IMR-90 (cell line): ENCODE measurements around the gene SLIT3. TPM values are rescaled to one million over a fixed set of nuclear protein-coding genes. Genes with fewer than 3 reads are reported as not detected.

Experiments
- ATAC-seq: fragments of 200-7000 bp; cut with Tn5 transposase; 2 replicates; pipeline ENCODE4 v1.9.1; 2020; ENCODE audit warnings: low read depth, mild to moderate bottlenecking, moderate library complexity
- BruUV-seq: library from RNA; stranded (reverse); fragments of 400-500 nt; replicated peaks from 2 replicates; lab custom pipeline; 2021; lab: Mats Ljungman, UMichigan
- CTCF ChIA-PET: fragments of 300-600 bp; formaldehyde crosslinking; extraction: SDS; loops from one replicate; lab custom pipeline; 2021; ENCODE audit warnings: antibody characterized with exemption; lab: Yijun Ruan, JAX
- POLR2A ChIA-PET: fragments of 300-600 bp; sonication (Branson Sonifier 250); formaldehyde crosslinking; loops from one replicate; lab custom pipeline; 2022; ENCODE audit warnings: antibody characterized with exemption; ENCODE audit not compliant: unreplicated experiment; lab: Charles Lee
- DNase-seq: peaks from one replicate; pipeline ENCODE4 v3.0.0; 2013
- H2AFZ ChIP-seq: replicated peaks from 2 replicates; pipeline ENCODE3; 2013; ENCODE audit warnings: low read length, mild to moderate bottlenecking; ENCODE audit not compliant: poor library complexity
- H2AK5ac ChIP-seq: 2 replicates; pipeline ENCODE4 v1.6.1; 2013; ENCODE audit warnings: low read depth, low read length, inconsistent platforms
- H2AK9ac ChIP-seq: replicated peaks from 2 replicates; pipeline ENCODE3; 2013; ENCODE audit warnings: mild to moderate bottlenecking, low read depth, low read length, moderate library complexity; ENCODE audit not compliant: poor library complexity
- H2BK120ac ChIP-seq: 2 replicates; pipeline ENCODE4 v1.6.1; 2013; ENCODE audit warnings: low read depth, low read length, inconsistent platforms
- H2BK15ac ChIP-seq: 3 replicates; pipeline ENCODE4 v1.6.1; 2013; ENCODE audit warnings: low read depth, low read length, inconsistent platforms
- H2BK20ac ChIP-seq: 2 replicates; pipeline ENCODE4 v1.6.1; 2013; ENCODE audit warnings: low read depth, mild to moderate bottlenecking, inconsistent platforms, low read length, moderate library complexity
- H2BK5ac ChIP-seq: 2 replicates; pipeline ENCODE4 v1.6.1; 2013; ENCODE audit warnings: mild to moderate bottlenecking, low read depth, low read length, inconsistent platforms; ENCODE audit not compliant: poor library complexity, severe bottlenecking
- H3K14ac ChIP-seq: replicated peaks from 2 replicates; pipeline ENCODE4 v1.6.1; 2013; ENCODE audit warnings: low read depth, low read length, inconsistent platforms
- H3K18ac ChIP-seq: 2 replicates; pipeline ENCODE4 v1.6.1; 2013; ENCODE audit warnings: low read depth, low read length, control low read depth
- H3K23ac ChIP-seq: 2 replicates; pipeline ENCODE4 v1.6.1; 2013; ENCODE audit warnings: low read depth, low read length, inconsistent platforms
- H3K27ac ChIP-seq: 2 replicates; pipeline ENCODE4 v1.5.1; 2013; ENCODE audit warnings: mild to moderate bottlenecking, control low read depth, low read length; ENCODE audit not compliant: insufficient read depth
- H3K27me3 ChIP-seq: 2 replicates; pipeline ENCODE4 v1.6.1; 2013; ENCODE audit warnings: low read length; ENCODE audit not compliant: control insufficient read depth, insufficient read depth
- H3K36me3 ChIP-seq: 2 replicates; pipeline ENCODE4 v1.6.1; 2013; ENCODE audit warnings: low read length, mixed read lengths; ENCODE audit not compliant: control insufficient read depth, insufficient read depth
- H3K4ac ChIP-seq: 2 replicates; pipeline ENCODE4 v1.6.1; 2013; ENCODE audit warnings: low read depth, low read length, inconsistent platforms
- H3K4me1 ChIP-seq: 2 replicates; pipeline ENCODE4 v1.6.1; 2013; ENCODE audit warnings: low read length, mixed read lengths; ENCODE audit not compliant: control insufficient read depth, insufficient read depth
- H3K4me2 ChIP-seq: 2 replicates; pipeline ENCODE4 v1.6.1; 2013; ENCODE audit warnings: low read depth, mild to moderate bottlenecking, control low read depth, low read length, moderate library complexity
- H3K4me3 ChIP-seq: 2 replicates; pipeline ENCODE4 v1.5.1; 2013; ENCODE audit warnings: low read depth, mild to moderate bottlenecking, control low read depth, low read length, moderate library complexity; ENCODE audit not compliant: insufficient read depth
- H3K56ac ChIP-seq: 2 replicates; pipeline ENCODE4 v1.6.1; 2013; ENCODE audit warnings: low read length, inconsistent platforms; ENCODE audit not compliant: insufficient read depth; ENCODE audit errors: extremely low read depth
- H3K79me1 ChIP-seq, 2 experiments: 2 replicates each; pipeline ENCODE4 v1.6.1; 2013; ENCODE audit warnings: low read length in 2 of 2, inconsistent platforms in 1 of 2, low read depth in 1 of 2
- H3K9ac ChIP-seq: 2 replicates; pipeline ENCODE4 v1.6.1; 2013; ENCODE audit warnings: low read depth, low read length, control low read depth
- H3K9me1 ChIP-seq: 2 replicates; pipeline ENCODE4 v1.6.1; 2013; ENCODE audit warnings: low read length, inconsistent platforms; ENCODE audit not compliant: insufficient read depth
- H3K9me3 ChIP-seq: 2 replicates; pipeline ENCODE4 v1.6.1; 2013; ENCODE audit warnings: low read length; ENCODE audit not compliant: control insufficient read depth, insufficient read depth
- H4K20me1 ChIP-seq: 2 replicates; pipeline ENCODE4 v1.6.1; 2013; ENCODE audit warnings: low read length, inconsistent platforms; ENCODE audit not compliant: insufficient read depth
- H4K5ac ChIP-seq: 2 replicates; pipeline ENCODE4 v1.6.1; 2013; ENCODE audit warnings: mild to moderate bottlenecking, low read depth, low read length, control low read depth
- H4K8ac ChIP-seq, 2 experiments: 2 replicates each; pipeline ENCODE4 v1.6.1; 2013; ENCODE audit warnings: low read depth in 2 of 2, low read length in 2 of 2, control low read depth in 1 of 2, inconsistent platforms in 1 of 2
- H4K91ac ChIP-seq: 2 replicates; pipeline ENCODE4 v1.6.1; 2013; ENCODE audit warnings: low read depth, low read length, inconsistent platforms; ENCODE audit not compliant: insufficient read depth
- BHLHE40 ChIP-seq: fragments of 150-350 bp; IDR thresholded peaks from 2 replicates; pipeline ENCODE4 v1.6.1; 2016; ENCODE audit warnings: mild to moderate bottlenecking, low read depth, low read length
- CEBPB ChIP-seq: IDR thresholded peaks from 2 replicates; pipeline ENCODE4 v1.6.1; 2012; ENCODE audit warnings: low read depth, low read length, improper control_type of control experiment
- CHD1 ChIP-seq: IDR thresholded peaks from 2 replicates; pipeline ENCODE4 v1.6.1; 2012; ENCODE audit warnings: low read depth, low read length, improper control_type of control experiment
- FOS ChIP-seq: fragments of 150-350 bp; IDR thresholded peaks from 2 replicates; pipeline ENCODE4 v1.6.1; 2016; ENCODE audit warnings: low read depth, low read length
- MAFK ChIP-seq: IDR thresholded peaks from 2 replicates; pipeline ENCODE4 v1.6.1; 2012; ENCODE audit warnings: low read depth, low read length, improper control_type of control experiment
- MAZ ChIP-seq: IDR thresholded peaks from 2 replicates; pipeline ENCODE4 v1.6.1; 2012; ENCODE audit warnings: low read depth, mild to moderate bottlenecking, low read length, improper control_type of control experiment, moderate library complexity, borderline replicate concordance
- MXI1 ChIP-seq: IDR thresholded peaks from 2 replicates; pipeline ENCODE4 v1.6.1; 2012; ENCODE audit warnings: low read depth, mild to moderate bottlenecking, low read length, moderate library complexity, borderline replicate concordance
- NFE2L2 ChIP-seq: fragments of 150-350 bp; IDR thresholded peaks from 2 replicates; pipeline ENCODE4 v1.6.1; 2016; ENCODE audit warnings: low read depth, mild to moderate bottlenecking, low read length
- POLR2A ChIP-seq: IDR thresholded peaks from 2 replicates; pipeline ENCODE4 v1.6.1; 2012; ENCODE audit warnings: mild to moderate bottlenecking, low read depth, low read length
- RAD21 ChIP-seq: IDR thresholded peaks from 2 replicates; pipeline ENCODE4 v1.6.1; 2012; ENCODE audit warnings: low read length, improper control_type of control experiment
- RCOR1 ChIP-seq: IDR thresholded peaks from 2 replicates; pipeline ENCODE4 v1.6.1; 2012; ENCODE audit warnings: mild to moderate bottlenecking, low read length, improper control_type of control experiment; ENCODE audit not compliant: insufficient replicate concordance
- SMC3 ChIP-seq: fragments of 150-350 bp; IDR thresholded peaks from 2 replicates; pipeline ENCODE4 v1.6.1; 2016; ENCODE audit warnings: low read depth, mild to moderate bottlenecking, antibody characterized with exemption, low read length, moderate library complexity
- WGBS, 2 experiments: methylation state at CpG; one replicate each; pipeline versions ENCODE4 v1.1.5 to v1.1.7; 2013; ENCODE audit warnings: missing lambda C conversion rate in 2 of 2; ENCODE audit not compliant: insufficient read length in 1 of 2; ENCODE audit errors: extremely low coverage in 2 of 2; 5-methylcytosine and 5-hydroxymethylcytosine counted together
- dilution Hi-C: fragments of 300-500 bp; cut with HindIII; formaldehyde crosslinking; loops from one replicate; pipeline ENCODE4 v1.14.3; 2018; ENCODE audit warnings: low sequenced_read_pairs; ENCODE audit not compliant: unreplicated experiment
- in situ Hi-C: fragments of 300-500 bp; cut with MboI; formaldehyde crosslinking; loops from 3 replicates; pipeline ENCODE4 v1.14.3; 2019; ENCODE audit warnings: low sequenced_read_pairs, inconsistent platforms, mixed read lengths
- intact Hi-C: fragments of 100-400 bp; cut with micrococcal nuclease; formaldehyde crosslinking; loops from 2 replicates; pipeline ENCODE4 v1.10.0; 2022
- polyA plus RNA-seq, 3 experiments: library from polyadenylated mRNA; depleted of rRNA; stranded (reverse); fragments of >200 nt; gene quantifications; 2 replicates each; pipeline ENCODE4 v1.2.3, GENCODE V29; 2012; ENCODE audit warnings: low replicate concordance in 1 of 3
- total RNA-seq: library from RNA; depleted of rRNA; stranded (reverse); fragments of >200 nt; gene quantifications from 2 replicates; pipeline ENCODE4 v1.2.3, GENCODE V29; 2012
- TF ChIP-seq, protein P1 (sequence below): fragments of 150-350 bp; IDR thresholded peaks from 2 replicates; pipeline ENCODE4 v1.6.1; 2017; ENCODE audit warnings: mild to moderate bottlenecking, antibody characterized with exemption, low read length, low read depth
- TF ChIP-seq, protein P2 (sequence below): fragments of 150-350 bp; IDR thresholded peaks from 2 replicates; pipeline ENCODE4 v1.6.1; 2016; ENCODE audit warnings: low read depth, mild to moderate bottlenecking, low read length, moderate library complexity, borderline replicate concordance

Gene SLIT3
- total and polyA plus RNA-seq, 2 of the 4 experiments (the other 2 are of a cell fraction) = 0.18 to 0.50 TPM

DNA sequence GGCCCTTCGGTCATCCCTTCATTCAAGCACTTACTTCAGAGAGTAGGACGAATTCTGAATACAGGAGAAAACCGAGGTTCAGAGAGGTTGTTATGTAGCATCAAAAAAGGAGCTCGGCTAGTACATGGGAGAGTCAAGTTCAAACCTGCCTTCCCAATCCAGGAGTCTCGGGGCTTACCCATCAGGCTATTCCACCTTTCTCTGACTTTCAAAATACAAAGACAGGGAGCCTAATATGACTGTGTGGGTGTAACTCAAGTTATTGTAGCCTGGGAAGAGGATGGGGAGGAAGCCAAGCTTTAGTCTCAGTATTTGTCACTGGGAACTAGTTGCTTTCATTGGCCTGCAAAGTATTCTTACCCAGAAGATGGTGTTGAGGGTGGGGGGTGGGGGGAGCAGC, 447.0 kb downstream of the SLIT3 start:
- ATAC-seq (no peak), DNase-seq (no peak)
- Histone ChIP-seq H4K8ac (no peak overlapping the region), H3K4ac (no peak overlapping the region), H2AK5ac (no peak overlapping the region), H2BK5ac (no peak overlapping the region), H4K20me1 (no peaks in the 10 kb centered on the region), H2BK120ac (no peak overlapping the region), H2BK15ac (no peak overlapping the region), H3K4me3 (no peak overlapping the region), H2AK9ac (no peak overlapping the region), H3K9me1 (no peaks in the 10 kb centered on the region), H3K9ac (no peak overlapping the region), H4K5ac (no peak overlapping the region), H3K27ac (no peak overlapping the region), H3K27me3 (no peaks in the 10 kb centered on the region; the same call in 1 of the 2 replicates), H3K14ac (no peak overlapping the region), H3K4me1 (no peaks in the 10 kb centered on the region), H2BK20ac (no peak overlapping the region), H3K4me2 (no peak overlapping the region), H3K9me3 (no peaks in the 10 kb centered on the region), H3K79me1 (no peaks in the 10 kb centered on the region), H3K18ac (no peak overlapping the region), H3K56ac (no peak overlapping the region), H3K36me3 (no peaks in the 10 kb centered on the region), H3K23ac (no peak overlapping the region), H4K91ac (no peak overlapping the region), H2AFZ (no peak overlapping the region)
- ChIA-PET CTCF (no interaction called here), POLR2A (no interaction called here)
- BruUV-seq = no TSS peak
- dilution Hi-C loops = no loop called here
- in situ Hi-C loops = no loop called here
- intact Hi-C loops = no loop called here
- WGBS, 2 experiments = no CpG with 5 or more reads among the region's 5 CpGs
- TF ChIP-seq MXI1 (no peak), RCOR1 (no peak), BHLHE40 (no peak), NFE2L2 (no peak), FOS (no peak), MAZ (no peak), CEBPB (no peak), RAD21 (no peak), POLR2A (no peak), MAFK (no peak), CHD1 (no peak), SMC3 (no peak)
- TF ChIP-seq, protein P1, sequence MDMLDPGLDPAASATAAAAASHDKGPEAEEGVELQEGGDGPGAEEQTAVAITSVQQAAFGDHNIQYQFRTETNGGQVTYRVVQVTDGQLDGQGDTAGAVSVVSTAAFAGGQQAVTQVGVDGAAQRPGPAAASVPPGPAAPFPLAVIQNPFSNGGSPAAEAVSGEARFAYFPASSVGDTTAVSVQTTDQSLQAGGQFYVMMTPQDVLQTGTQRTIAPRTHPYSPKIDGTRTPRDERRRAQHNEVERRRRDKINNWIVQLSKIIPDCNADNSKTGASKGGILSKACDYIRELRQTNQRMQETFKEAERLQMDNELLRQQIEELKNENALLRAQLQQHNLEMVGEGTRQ = no peak
- TF ChIP-seq, protein P2, sequence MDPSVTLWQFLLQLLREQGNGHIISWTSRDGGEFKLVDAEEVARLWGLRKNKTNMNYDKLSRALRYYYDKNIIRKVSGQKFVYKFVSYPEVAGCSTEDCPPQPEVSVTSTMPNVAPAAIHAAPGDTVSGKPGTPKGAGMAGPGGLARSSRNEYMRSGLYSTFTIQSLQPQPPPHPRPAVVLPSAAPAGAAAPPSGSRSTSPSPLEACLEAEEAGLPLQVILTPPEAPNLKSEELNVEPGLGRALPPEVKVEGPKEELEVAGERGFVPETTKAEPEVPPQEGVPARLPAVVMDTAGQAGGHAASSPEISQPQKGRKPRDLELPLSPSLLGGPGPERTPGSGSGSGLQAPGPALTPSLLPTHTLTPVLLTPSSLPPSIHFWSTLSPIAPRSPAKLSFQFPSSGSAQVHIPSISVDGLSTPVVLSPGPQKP = no peak
